HCT116 (cell line): ENCODE results near the gene HOXC4. TPM values are rescaled to one million over a fixed set of nuclear protein-coding genes. Genes with fewer than 3 reads are reported as not detected.

Experiments used
- ATAC-seq: fragments of 200-7000 bp; cut with Tn5 transposase; 2 replicates; pipeline ENCODE4 v1.9.1; 2020; ENCODE audit warnings: mild to moderate bottlenecking, moderate library complexity
- BruUV-seq: library from RNA; stranded (reverse); fragments of 400-500 nt; replicated peaks from 2 replicates; lab custom pipeline; 2021; lab: Mats Ljungman, UMichigan
- CTCF ChIA-PET: fragments of 300-600 bp; sonication (Branson Sonifier 250); formaldehyde crosslinking; loops from one replicate; lab custom pipeline; 2021; ENCODE audit warnings: antibody characterized with exemption; lab: Charles Lee
- POLR2A ChIA-PET: fragments of 300-600, 350-600 bp; sonication (Branson Sonifier 250); formaldehyde crosslinking; loops from one replicate; lab custom pipeline; 2021; ENCODE audit warnings: antibody characterized with exemption; lab: Charles Lee
- RAD21 ChIA-PET, 2 experiments: fragments of 300-600 bp; sonication (Branson Sonifier 250); formaldehyde crosslinking; loops; one replicate each; lab custom pipeline; 2023; ENCODE audit warnings: low total read pairs in 2 of 2; ENCODE audit not compliant: uncharacterized antibody in 2 of 2, unreplicated experiment in 2 of 2, low non-redundant PET in 1 of 2; lab: Charles Lee
- DNase-seq: peaks from one replicate; pipeline ENCODE4 v3.0.0-alpha.2; 2010; ENCODE audit warnings: low read depth, low spot score
- H2AFZ ChIP-seq: fragments of 200-600 bp; shearing (Covaris generic), sonication (generic); 2 replicates; pipeline ENCODE4 v1.6.1; 2017; ENCODE audit warnings: low read depth, mixed run types, mixed read lengths, antibody characterized with exemption, low read length; ENCODE audit not compliant: poor library complexity, severe bottlenecking
- H3K27ac ChIP-seq: 2 replicates; pipeline ENCODE4 v1.5.1; 2012; ENCODE audit warnings: low read depth, low read length
- H3K27me3 ChIP-seq: fragments of 200-600 bp; sonication (generic); 2 replicates; pipeline ENCODE4 v1.6.1; 2016; ENCODE audit warnings: mixed run types, low read length, mixed read lengths; ENCODE audit not compliant: insufficient read depth
- H3K36me3 ChIP-seq, 2 experiments: fragments of 200-500 bp in 1 of 2; fragments of 200-600 bp in 1 of 2; sonication (Bioruptor generic) in 1 of 2; sonication (generic) in 1 of 2; 2 replicates each; pipeline versions ENCODE4 v1.5.1 to v1.6.1; 2014 to 2016; ENCODE audit warnings: low read length in 2 of 2, inconsistent platforms in 1 of 2, mixed read lengths in 1 of 2, mixed run types in 1 of 2; ENCODE audit not compliant: insufficient read depth in 2 of 2, control insufficient read depth in 1 of 2
- H3K4me1 ChIP-seq, 2 experiments: fragments of 200-600 bp in 1 of 2; sonication (generic) in 1 of 2; 2 replicates each; pipeline versions ENCODE4 v1.5.1 to v1.6.1; 2012 to 2017; ENCODE audit warnings: low read length in 2 of 2, inconsistent platforms in 1 of 2, mild to moderate bottlenecking in 1 of 2, mixed read lengths in 1 of 2, mixed run types in 1 of 2, moderate library complexity in 1 of 2; ENCODE audit not compliant: insufficient read depth in 2 of 2, control insufficient read depth in 1 of 2
- H3K4me2 ChIP-seq: fragments of 200-600 bp; sonication (generic); 2 replicates; pipeline ENCODE4 v1.6.1; 2017; ENCODE audit warnings: mixed run types, low read length, mixed read lengths
- H3K4me3 ChIP-seq, 2 experiments: fragments of 200-600 bp in 1 of 2; sonication (generic) in 1 of 2; replicated peaks in 1 of 2; 2 replicates each; pipeline ENCODE4 v1.5.1; 2011 to 2016; ENCODE audit warnings: low read length in 2 of 2, control low read depth in 1 of 2, low read depth in 1 of 2, mild to moderate bottlenecking in 1 of 2, mixed read lengths in 1 of 2, mixed run types in 1 of 2
- H3K79me2 ChIP-seq: fragments of 200-600 bp; sonication (generic); 2 replicates; pipeline ENCODE4 v1.6.1; 2017; ENCODE audit warnings: mild to moderate bottlenecking, mixed run types, low read length, moderate library complexity, mixed read lengths; ENCODE audit not compliant: insufficient read depth
- H3K9ac ChIP-seq: fragments of 200-600 bp; sonication (generic); 2 replicates; pipeline ENCODE4 v1.6.1; 2016; ENCODE audit warnings: low read length, mixed read lengths
- H3K9me2 ChIP-seq: fragments of 200-600 bp; sonication (generic), shearing (Covaris generic); 2 replicates; pipeline ENCODE4 v1.6.1; 2017; ENCODE audit warnings: mixed run types, mild to moderate bottlenecking, moderate library complexity; ENCODE audit not compliant: insufficient read depth
- H3K9me3 ChIP-seq, 2 experiments: fragments of 200-500 bp in 1 of 2; fragments of 200-600 bp in 1 of 2; sonication (Bioruptor generic) in 1 of 2; sonication (generic) in 1 of 2; 2 replicates each; pipeline ENCODE4 v1.6.1; 2014 to 2017; ENCODE audit warnings: low read length in 2 of 2, mixed read lengths in 2 of 2, inconsistent platforms in 1 of 2, low read depth in 1 of 2, mild to moderate bottlenecking in 1 of 2, mixed run types in 1 of 2, moderate library complexity in 1 of 2; ENCODE audit not compliant: control insufficient read depth in 1 of 2, insufficient read depth in 1 of 2
- H4K20me1 ChIP-seq: fragments of 200-600 bp; sonication (generic), shearing (Covaris generic); 2 replicates; pipeline ENCODE4 v1.6.1; 2017; ENCODE audit warnings: mixed run types, mild to moderate bottlenecking, moderate library complexity; ENCODE audit not compliant: insufficient read depth
- EGR1 ChIP-seq: IDR thresholded peaks from 2 replicates; pipeline ENCODE4 v1.6.1; 2012; ENCODE audit warnings: low read depth
- FOSL1 ChIP-seq: IDR thresholded peaks from 2 replicates; pipeline ENCODE4 v1.6.1; 2012; ENCODE audit warnings: low read depth
- REST ChIP-seq: IDR thresholded peaks from 2 replicates; pipeline ENCODE4 v1.6.1; 2012; ENCODE audit warnings: low read depth
- SP1 ChIP-seq: IDR thresholded peaks from 2 replicates; pipeline ENCODE4 v1.6.1; 2012; ENCODE audit warnings: low read depth
- SRF ChIP-seq: IDR thresholded peaks from 2 replicates; pipeline ENCODE4 v1.6.1; 2012; ENCODE audit warnings: low read depth
- intact Hi-C: fragments of 100-400 bp; cut with micrococcal nuclease; formaldehyde crosslinking; loops from 2 replicates; pipeline ENCODE4 v1.10.0; 2022
- total RNA-seq: library from RNA; stranded (reverse); gene quantifications from one replicate; pipeline ENCODE4 v1.2.1, GENCODE V29; 2021; ENCODE audit not compliant: unreplicated experiment

The HOXC4 gene
- total RNA-seq, 1 experiment from 2014 or later = 1.5 TPM

- CTCF ChIA-PET = interaction anchor here (0.8 to 3.5 kb wide), 6 partner anchors 9 to 200 kb away, joined by 4 to 68 read pairs (median 6); partner anchors contain the start of gene HOXC5
- H3K4me2 ChIP-seq = no peak overlapping the region
These were observed 45.4 kb upstream of the HOXC4 start for GRCh38 chr12:54008260-54008552.

More at GRCh38 chr12:54008260-54008552, 45.4 kb upstream of the HOXC4 start:
- intact Hi-C loops = no loop called here
- Histone ChIP-seq H3K79me2 (0 out of 2 replicates have a peak, but pooled peaks cover 3% of the 10 kb centered on the region), H4K20me1 (no peaks in the 10 kb centered on the region), H3K9me3 (no peaks in the 10 kb centered on the region), H3K27ac (no peak overlapping the region), H3K27me3 (no peaks in the 10 kb centered on the region), H3K36me3 (no peaks in the 10 kb centered on the region), H3K4me1 (peaks cover 0 to 8% of the 10 kb centered on the region in 2 experiments; a peak in 2 of 4 replicates), H3K4me3 (no peak overlapping the region), H3K9ac (no peak overlapping the region), H2AFZ (no peak overlapping the region), H3K9me2 (no peaks in the 10 kb centered on the region)
- BruUV-seq = no TSS peak
- ChIA-PET POLR2A (interaction anchor here (1.9 kb wide), 1 partner anchor 10 kb away, joined by 4 read pairs; no protein-coding TSS in a partner anchor), RAD21 (interaction anchor here in 1 of 2 experiments (1.0 to 1.2 kb wide), 2 partner anchors 10 to 193 kb away, joined by 3 to 9 read pairs; no protein-coding TSS in a partner anchor)
- DNase-seq (no peak), ATAC-seq (no peak)
- TF ChIP-seq SP1 = no peak
- TF ChIP-seq FOSL1 = no peak
- TF ChIP-seq EGR1 = no peak
- no peak for TF ChIP-seq REST
- no peak for TF ChIP-seq SRF
